Endothelial cell of umbilical vein (primary cell): ENCODE results near the gene FLVCR2. TPM values are rescaled to one million over a fixed set of nuclear protein-coding genes. Genes with fewer than 3 reads are reported as not detected.

ENCODE experiments used
- BruUV-seq: library from RNA; stranded (reverse); fragments of 400-500 nt; replicated peaks from 2 replicates; lab custom pipeline; 2021; lab: Mats Ljungman, UMichigan
- CTCF ChIA-PET: fragments of 300-600, 350-600 bp; sonication (Branson Sonifier 250); formaldehyde crosslinking; loops from one replicate; lab custom pipeline; 2021; ENCODE audit warnings: antibody characterized with exemption, inconsistent platforms; lab: Charles Lee
- POLR2A ChIA-PET: fragments of 300-600, 350-600 bp; sonication (Branson Sonifier 250); formaldehyde crosslinking; loops from one replicate; lab custom pipeline; 2021; ENCODE audit warnings: antibody characterized with exemption, inconsistent platforms; lab: Charles Lee
- DNase-seq: peaks from one replicate; pipeline ENCODE4 v3.0.0-alpha.2; 2011; ENCODE audit warnings: low read depth, low spot score
- FAIRE-seq: peaks from 2 replicates; lab custom pipeline; 2011; peaks lifted over from hg19 to GRCh38; lab: Jason Lieb, UNC
- H2AFZ ChIP-seq: 2 replicates; pipeline ENCODE4 v1.6.0; 2012; ENCODE audit warnings: low read depth, low read length, control low read depth, inconsistent platforms
- H3K27ac ChIP-seq: 2 replicates; pipeline ENCODE4 v1.5.1; 2011; ENCODE audit warnings: low read depth, mild to moderate bottlenecking, control low read depth, low read length, moderate library complexity; ENCODE audit not compliant: insufficient read depth
- H3K27me3 ChIP-seq, 2 experiments: 2 replicates each; pipeline versions ENCODE4 v1.6.0 to v1.6.1; 2011; ENCODE audit warnings: low read length in 2 of 2, mixed read lengths in 1 of 2; ENCODE audit not compliant: control insufficient read depth in 2 of 2, insufficient read depth in 2 of 2
- H3K36me3 ChIP-seq, 2 experiments: 2 replicates in 1 of 2; 3 replicates in 1 of 2; pipeline ENCODE4 v1.5.1; 2011; ENCODE audit warnings: low read length in 2 of 2, mild to moderate bottlenecking in 1 of 2, moderate library complexity in 1 of 2; ENCODE audit not compliant: control insufficient read depth in 2 of 2, insufficient read depth in 2 of 2; ENCODE audit errors: extremely low read depth in 1 of 2
- H3K4me1 ChIP-seq: 3 replicates; pipeline ENCODE4 v1.5.1; 2011; ENCODE audit warnings: mild to moderate bottlenecking, low read length; ENCODE audit not compliant: control insufficient read depth, insufficient read depth; ENCODE audit errors: extremely low read depth
- H3K4me2 ChIP-seq: 2 replicates; pipeline ENCODE4 v1.6.1; 2011; ENCODE audit warnings: low read length, control low read depth, mixed read lengths; ENCODE audit not compliant: insufficient read depth
- H3K4me3 ChIP-seq, 3 experiments: fragments of 200-600 bp in 1 of 3; sonication (generic), shearing (Covaris generic) in 1 of 3; replicated peaks in 1 of 3; 2 replicates each; pipeline ENCODE4 v1.5.1; 2011 to 2016; ENCODE audit warnings: control low read depth in 3 of 3, low read length in 3 of 3, mild to moderate bottlenecking in 2 of 3, inconsistent platforms in 1 of 3, low read depth in 1 of 3, moderate library complexity in 1 of 3; ENCODE audit not compliant: insufficient read depth in 1 of 3
- H3K79me2 ChIP-seq: 2 replicates; pipeline ENCODE4 v1.6.0; 2012; ENCODE audit warnings: low read length, inconsistent platforms; ENCODE audit not compliant: control insufficient read depth, insufficient read depth
- H3K9ac ChIP-seq: replicated peaks from 2 replicates; pipeline ENCODE3; 2011; ENCODE audit warnings: low read length, control low read depth; ENCODE audit not compliant: insufficient read depth; ENCODE audit errors: extremely low read depth
- H3K9me1 ChIP-seq: replicated peaks from 3 replicates; pipeline ENCODE4 v1.6.0; 2011; ENCODE audit warnings: mild to moderate bottlenecking, low read length; ENCODE audit not compliant: control insufficient read depth, insufficient read depth; ENCODE audit errors: extremely low read depth
- H3K9me3 ChIP-seq: replicated peaks from 2 replicates; pipeline ENCODE4 v1.5.1; 2012; ENCODE audit warnings: low read length, inconsistent platforms; ENCODE audit not compliant: control insufficient read depth, insufficient read depth
- H4K20me1 ChIP-seq: replicated peaks from 2 replicates; pipeline ENCODE3; 2011; ENCODE audit warnings: mild to moderate bottlenecking, low read length; ENCODE audit not compliant: control insufficient read depth, insufficient read depth; ENCODE audit errors: extremely low read depth
- CTCF ChIP-seq, 2 donors: IDR thresholded peaks; 1 replicate in 1 of 2; 2 replicates in 1 of 2; pipeline ENCODE4 v1.5.1; 2011; ENCODE audit warnings: low read length in 2 of 2, mild to moderate bottlenecking in 2 of 2, moderate library complexity in 2 of 2, control low read depth in 1 of 2, inconsistent platforms in 1 of 2, low read depth in 1 of 2; ENCODE audit not compliant: insufficient read depth in 1 of 2; ENCODE audit errors: extremely low read depth in 1 of 2
- EZH2 ChIP-seq: IDR thresholded peaks from 2 replicates; pipeline ENCODE4 v1.6.1; 2012; ENCODE audit warnings: borderline replicate concordance, low read depth, mild to moderate bottlenecking, moderate library complexity, low read length, inconsistent platforms; ENCODE audit not compliant: severe bottlenecking
- FOS ChIP-seq: IDR thresholded peaks from 2 replicates; pipeline ENCODE4 v1.6.1; 2011; ENCODE audit warnings: mild to moderate bottlenecking, low read length, moderate library complexity, borderline replicate concordance; ENCODE audit not compliant: insufficient read depth
- GATA2 ChIP-seq: IDR thresholded peaks from 2 replicates; pipeline ENCODE4 v1.7.0; 2011; ENCODE audit warnings: low read depth, mild to moderate bottlenecking, moderate library complexity, mixed read lengths, low read length; ENCODE audit not compliant: insufficient read length, insufficient read depth
- JUN ChIP-seq: IDR thresholded peaks from 2 replicates; pipeline ENCODE4 v1.6.1; 2011; ENCODE audit warnings: borderline replicate concordance, low read depth; ENCODE audit not compliant: insufficient read length, insufficient read depth
- MAX ChIP-seq: IDR thresholded peaks from 2 replicates; pipeline ENCODE4 v1.6.1; 2011; ENCODE audit not compliant: insufficient read depth, insufficient read length
- MYC ChIP-seq: IDR thresholded peaks from one replicate; pipeline ENCODE4 v1.6.1; 2011; ENCODE audit warnings: mild to moderate bottlenecking, low read depth, low read length
- POLR2A ChIP-seq: IDR thresholded peaks from 2 replicates; pipeline ENCODE4 v1.6.1; 2012; ENCODE audit warnings: low read depth, mild to moderate bottlenecking, control low read depth, low read length
- POLR2AphosphoS5 ChIP-seq: IDR thresholded peaks from 2 replicates; pipeline ENCODE4 v1.6.1; 2012; ENCODE audit warnings: low read depth, mild to moderate bottlenecking, control low read depth, low read length, moderate library complexity; ENCODE audit not compliant: insufficient read depth
- dilution Hi-C: fragments of 300-500 bp; cut with MboI; formaldehyde crosslinking; loops from one replicate; pipeline ENCODE4 v1.15.0; 2019; ENCODE audit warnings: low sequenced_read_pairs; ENCODE audit not compliant: extremely low pct_ligation_motif_present
- intact Hi-C: fragments of 100-400 bp; cut with micrococcal nuclease; formaldehyde crosslinking; loops from one replicate; pipeline ENCODE4 v1.10.0; 2022
- polyA plus RNA-seq, 4 experiments: library from polyadenylated mRNA; depleted of rRNA in 3 of 4; stranded (reverse) in 3 of 4; unstranded in 1 of 4; fragments of >200 nt; gene quantifications; 2 replicates each; pipeline versions ENCODE4 v1.2.1 to v1.2.3, GENCODE V29; 2011 to 2012; ENCODE audit warnings: missing spikeins in 1 of 4
- total RNA-seq: library from RNA; stranded (reverse); gene quantifications from 2 replicates; pipeline ENCODE4 v1.2.3, GENCODE V29; 2021

FLVCR2 gene
- total and polyA plus RNA-seq, 2 donors (not counting 3 experiments of a cell fraction or from before 2014, with no cell fraction given), result 1.4 to 4.9 TPM

GRCh38 chr14:75626863-75627262 lies 48.4 kb downstream of the FLVCR2 start:
- no peak overlapping the region for H3K4me2 ChIP-seq
- POLR2A ChIA-PET, result no interaction called here
- no peaks in the 10 kb centered on the region for H3K36me3 ChIP-seq
- no peaks in the 10 kb centered on the region for H4K20me1 ChIP-seq
- BruUV-seq, result no TSS peak
- H3K4me3 ChIP-seq, result no peak overlapping the region
- dilution Hi-C loops, result no loop called here
- peaks cover 0 to 10% of the 10 kb centered on the region in 2 experiments for H3K27me3 ChIP-seq
- H2AFZ ChIP-seq, result no peak overlapping the region
- H3K9ac ChIP-seq, result no peak overlapping the region
- H3K9me3 ChIP-seq, result no peaks in the 10 kb centered on the region
- no peak for FAIRE-seq
- TF ChIP-seq POLR2A, result no peak
- no peak for TF ChIP-seq MYC
- no peak for TF ChIP-seq MAX
- no peak for TF ChIP-seq JUN
- no peak for TF ChIP-seq CTCF (IDR thresholded peaks at IDR 0.05; ENCODE audit: extremely low read depth in 1 of 2, insufficient read depth in 1 of 2, low read depth in 1 of 2, low read length in 2 of 2)
- TF ChIP-seq POLR2AphosphoS5, result no peak
- no peak for TF ChIP-seq FOS
- intact Hi-C loops, result no loop called here
- H3K9me1 ChIP-seq, result no peaks in the 10 kb centered on the region
- no peaks in the 10 kb centered on the region for H3K79me2 ChIP-seq
- H3K4me1 ChIP-seq, result no peaks in the 10 kb centered on the region
- H3K27ac ChIP-seq, result no peak overlapping the region
- CTCF ChIA-PET, result no interaction called here
- DNase-seq, result no peak

GRCh38 chr14:75627406-75627805 lies 49.0 kb downstream of the FLVCR2 start:
- Histone ChIP-seq H3K9me1 (no peaks in the 10 kb centered on the region), H3K27me3 (peaks cover 0 to 7% of the 10 kb centered on the region in 2 experiments), H3K4me1 (no peaks in the 10 kb centered on the region), H3K9ac (no peak overlapping the region), H3K9me3 (no peaks in the 10 kb centered on the region), H3K4me3 (no peak overlapping the region), H3K79me2 (no peaks in the 10 kb centered on the region), H2AFZ (no peak overlapping the region), H4K20me1 (no peaks in the 10 kb centered on the region), H3K27ac (no peak overlapping the region), H3K4me2 (no peak overlapping the region), H3K36me3 (no peaks in the 10 kb centered on the region)
- dilution Hi-C loops (no loop called here), intact Hi-C loops (no loop called here)
- no TSS peak for BruUV-seq
- ChIA-PET CTCF (interaction anchor here (0.7 kb wide), 1 partner anchor 50 kb away, joined by 3 read pairs; no protein-coding TSS in a partner anchor), POLR2A (no interaction called here)
- FAIRE-seq, result no peak
- TF ChIP-seq FOS (no peak), MYC (no peak), MAX (no peak), POLR2A (no peak), GATA2 (no peak), JUN (no peak), POLR2AphosphoS5 (no peak), EZH2 (no peak), CTCF (IDR thresholded peaks at IDR 0.05; ENCODE audit: extremely low read depth in 1 of 2, insufficient read depth in 1 of 2, low read depth in 1 of 2, low read length in 2 of 2) (no peak)
- no peak for DNase-seq
